ENCODE measurements around the gene CCSER1. TPM values are rescaled to one million over a fixed set of nuclear protein-coding genes. Genes with fewer than 3 reads are reported as not detected.

Gene CCSER1
- total RNA-seq, 1 experiment from 2014 or later, result 4.1 TPM

DNA sequence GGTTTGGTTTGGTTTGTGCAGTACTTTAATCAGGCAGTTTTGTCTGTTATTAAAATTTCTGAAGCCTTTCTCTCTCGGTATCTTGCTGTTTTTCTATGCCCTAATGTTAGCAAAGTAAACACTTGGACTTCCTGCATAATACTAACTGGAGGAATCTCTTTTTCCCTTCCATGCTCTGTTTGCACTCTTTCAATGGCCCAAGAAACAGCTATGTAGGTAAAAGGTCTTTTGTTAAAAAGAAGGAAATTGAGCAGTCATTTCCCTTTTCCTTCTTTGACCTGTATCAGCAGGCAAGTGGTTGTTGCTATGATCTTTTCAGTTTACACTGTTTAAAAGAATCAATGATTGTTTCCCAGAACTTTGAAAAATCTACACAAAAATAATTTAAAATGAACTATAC, 82.7 kb downstream of the CCSER1 start:
- Mint-ChIP-seq H3K36me3 (ENCODE audit: insufficient read depth, unreplicated experiment) (no peaks in the 10 kb centered on the region), H3K27ac (ENCODE audit: unreplicated experiment) (no peak overlapping the region), H3K9me3 (ENCODE audit: unreplicated experiment) (peaks cover 10% of the 10 kb centered on the region), H3K4me1 (ENCODE audit: low read depth, unreplicated experiment) (no peaks in the 10 kb centered on the region), H3K4me3 (ENCODE audit: unreplicated experiment) (no peak overlapping the region), H3K27me3 (ENCODE audit: insufficient read depth, unreplicated experiment) (no peaks in the 10 kb centered on the region)
- ChIA-PET CTCF (no interaction called here), POLR2A (no interaction called here)
- TF ChIP-seq, protein P1, sequence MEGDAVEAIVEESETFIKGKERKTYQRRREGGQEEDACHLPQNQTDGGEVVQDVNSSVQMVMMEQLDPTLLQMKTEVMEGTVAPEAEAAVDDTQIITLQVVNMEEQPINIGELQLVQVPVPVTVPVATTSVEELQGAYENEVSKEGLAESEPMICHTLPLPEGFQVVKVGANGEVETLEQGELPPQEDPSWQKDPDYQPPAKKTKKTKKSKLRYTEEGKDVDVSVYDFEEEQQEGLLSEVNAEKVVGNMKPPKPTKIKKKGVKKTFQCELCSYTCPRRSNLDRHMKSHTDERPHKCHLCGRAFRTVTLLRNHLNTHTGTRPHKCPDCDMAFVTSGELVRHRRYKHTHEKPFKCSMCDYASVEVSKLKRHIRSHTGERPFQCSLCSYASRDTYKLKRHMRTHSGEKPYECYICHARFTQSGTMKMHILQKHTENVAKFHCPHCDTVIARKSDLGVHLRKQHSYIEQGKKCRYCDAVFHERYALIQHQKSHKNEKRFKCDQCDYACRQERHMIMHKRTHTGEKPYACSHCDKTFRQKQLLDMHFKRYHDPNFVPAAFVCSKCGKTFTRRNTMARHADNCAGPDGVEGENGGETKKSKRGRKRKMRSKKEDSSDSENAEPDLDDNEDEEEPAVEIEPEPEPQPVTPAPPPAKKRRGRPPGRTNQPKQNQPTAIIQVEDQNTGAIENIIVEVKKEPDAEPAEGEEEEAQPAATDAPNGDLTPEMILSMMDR (IDR thresholded peaks at IDR 0.05; ENCODE audit: insufficient read depth in 1 of 2, low read depth in 1 of 2, low read length in 1 of 2, severe bottlenecking in 1 of 2, unreplicated experiment in 1 of 2), result no peak
- H3K9me3 ChIP-seq, result no peaks in the 10 kb centered on the region
- intact Hi-C loops (cut with micrococcal nuclease; ENCODE audit: unreplicated experiment), result no loop called here
- H3K36me3 ChIP-seq (ENCODE audit: control insufficient read depth, insufficient read depth, low read length), result no peaks in the 10 kb centered on the region
- BruUV-seq (replicated peaks), result no TSS peak
- H3K27me3 ChIP-seq (replicated peaks; ENCODE audit: control insufficient read depth, insufficient read depth, low read length), result no peaks in the 10 kb centered on the region
- H3K4me1 ChIP-seq, result peaks cover under 1% of the 10 kb centered on the region
- no peak for DNase-seq
- no peak overlapping the region for H3K4me3 ChIP-seq (ENCODE audit: low read depth, low read length)

DNA sequence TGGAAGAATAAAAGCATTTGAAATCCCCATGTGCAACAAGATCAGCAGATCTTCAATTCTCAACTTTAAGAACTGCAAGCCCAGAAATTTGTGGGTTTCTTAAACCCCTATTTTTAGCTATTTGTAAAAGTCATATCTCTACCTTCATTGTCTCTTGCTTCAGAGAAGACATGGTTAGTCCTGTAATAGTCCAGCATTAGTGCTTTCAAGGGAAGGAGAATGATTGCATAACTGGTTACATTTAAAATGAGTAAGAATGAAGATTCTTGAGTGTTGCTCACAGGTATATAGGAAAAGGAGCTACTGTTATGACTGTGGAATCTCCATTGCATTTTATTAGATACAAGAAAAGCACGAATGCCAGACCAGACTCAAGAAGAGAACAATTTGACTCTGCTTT, 84.0 kb downstream of the CCSER1 start:
- Mint-ChIP-seq H3K27ac (ENCODE audit: unreplicated experiment) (no peak overlapping the region), H3K4me1 (ENCODE audit: low read depth, unreplicated experiment) (no peaks in the 10 kb centered on the region), H3K4me3 (ENCODE audit: unreplicated experiment) (no peak overlapping the region), H3K9me3 (ENCODE audit: unreplicated experiment) (peaks cover 3% of the 10 kb centered on the region), H3K36me3 (ENCODE audit: insufficient read depth, unreplicated experiment) (no peaks in the 10 kb centered on the region), H3K27me3 (ENCODE audit: insufficient read depth, unreplicated experiment) (no peaks in the 10 kb centered on the region)
- ChIA-PET CTCF (no interaction called here), POLR2A (no interaction called here)
- Histone ChIP-seq H3K9me3 (no peaks in the 10 kb centered on the region), H3K4me3 (ENCODE audit: low read depth, low read length) (no peak overlapping the region), H3K4me1 (peaks cover 10% of the 10 kb centered on the region), H3K27me3 (replicated peaks; ENCODE audit: control insufficient read depth, insufficient read depth, low read length) (no peaks in the 10 kb centered on the region), H3K36me3 (ENCODE audit: control insufficient read depth, insufficient read depth, low read length) (no peaks in the 10 kb centered on the region)
- no peak for DNase-seq
- intact Hi-C loops (cut with micrococcal nuclease; ENCODE audit: unreplicated experiment), result no loop called here
- TF ChIP-seq, protein P1 (IDR thresholded peaks at IDR 0.05; ENCODE audit: insufficient read depth in 1 of 2, low read depth in 1 of 2, low read length in 1 of 2, severe bottlenecking in 1 of 2, unreplicated experiment in 1 of 2), result no peak
- no TSS peak for BruUV-seq (replicated peaks)

DNA sequence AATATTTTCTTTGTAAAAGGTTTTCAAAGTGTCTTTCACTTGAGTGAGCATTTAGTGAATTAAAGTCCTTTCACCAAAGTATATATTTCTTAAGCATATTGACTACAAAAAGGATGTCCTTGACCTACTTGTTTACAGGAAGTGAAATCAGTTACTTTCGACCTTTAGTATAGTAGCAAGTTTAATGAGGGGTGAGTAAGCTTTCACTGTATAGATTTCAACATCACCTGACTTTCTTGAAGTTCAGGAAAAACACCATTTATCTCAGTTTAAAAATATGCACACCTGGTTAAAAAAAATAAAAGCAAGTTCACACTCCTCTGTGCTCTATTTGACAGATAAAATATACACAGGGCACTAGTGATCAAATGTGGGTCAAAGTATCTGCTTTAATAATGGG, 88.1 kb downstream of the CCSER1 start:
- H3K27ac Mint-ChIP-seq (ENCODE audit: unreplicated experiment), result no peak overlapping the region
- no peaks in the 10 kb centered on the region for H3K4me1 Mint-ChIP-seq (ENCODE audit: low read depth, unreplicated experiment)
- no TSS peak for BruUV-seq (replicated peaks)
- TF ChIP-seq, protein P1 (IDR thresholded peaks at IDR 0.05; ENCODE audit: insufficient read depth in 1 of 2, low read depth in 1 of 2, low read length in 1 of 2, severe bottlenecking in 1 of 2, unreplicated experiment in 1 of 2), result no peak
- ChIA-PET CTCF (no interaction called here), POLR2A (no interaction called here)
- H3K27me3 Mint-ChIP-seq (ENCODE audit: insufficient read depth, unreplicated experiment), result no peaks in the 10 kb centered on the region
- intact Hi-C loops (cut with micrococcal nuclease; ENCODE audit: unreplicated experiment), result loop anchor here (1.0 to 5.0 kb wide), 2 partner anchors 40 to 88 kb away; partner anchors contain the start of gene CCSER1
- Histone ChIP-seq H3K4me3 (ENCODE audit: low read depth, low read length) (no peak overlapping the region), H3K4me1 (peaks cover 16% of the 10 kb centered on the region), H3K9me3 (no peaks in the 10 kb centered on the region), H3K27me3 (replicated peaks; ENCODE audit: control insufficient read depth, insufficient read depth, low read length) (no peaks in the 10 kb centered on the region), H3K36me3 (ENCODE audit: control insufficient read depth, insufficient read depth, low read length) (no peaks in the 10 kb centered on the region)
- DNase-seq, result peak in 1 of 2 experiments; percentile 19
- H3K4me3 Mint-ChIP-seq (ENCODE audit: unreplicated experiment), result no peak overlapping the region
- no peaks in the 10 kb centered on the region for H3K36me3 Mint-ChIP-seq (ENCODE audit: insufficient read depth, unreplicated experiment)
- H3K9me3 Mint-ChIP-seq (ENCODE audit: unreplicated experiment), result no peaks in the 10 kb centered on the region

All from Caco-2 (cell line).